Fibroblast of skin of right quadriceps (primary cell): ENCODE measurements around the gene DALRD3.

Experiments used
- DNase-seq: peaks from one replicate; pipeline ENCODE4 v3.0.0-alpha.2; 2013

The DALRD3 gene

GRCh38 chr3:49017971-49018706, at the start of gene DALRD3:
TSS of gene DALRD3 (minus strand) at chr3:49018580. CDS start at chr3:49018564, 16 bp downstream.
- peak; percentile 50 for DNase-seq

- DNase-seq = no peak
These were observed 39.6 kb upstream of the DALRD3 start for GRCh38 chr3:49058011-49058410.

GRCh38 chr3:49057268-49057667, 38.9 kb upstream of the DALRD3 start:
- DNase-seq = no peak

- DNase-seq = no peak
These were observed 36.0 kb upstream of the DALRD3 start for GRCh38 chr3:49054344-49054862.

GRCh38 chr3:49053543-49053942, 35.2 kb upstream of the DALRD3 start:
- no peak for DNase-seq

GRCh38 chr3:49035281-49035680, 16.9 kb upstream of the DALRD3 start:
- no peak for DNase-seq

GRCh38 chr3:49034650-49035049, 16.3 kb upstream of the DALRD3 start:
- no peak for DNase-seq

- DNase-seq = no peak
These were observed 14.4 kb upstream of the DALRD3 start for GRCh38 chr3:49032646-49033304.

GRCh38 chr3:49030321-49030720, 11.9 kb upstream of the DALRD3 start:
- DNase-seq = no peak

GRCh38 chr3:49029563-49029884, 11.1 kb upstream of the DALRD3 start:
- no peak for DNase-seq

GRCh38 chr3:49028673-49029562, 10.5 kb upstream of the DALRD3 start, which contains the start of gene IMPDH2:
TSS of gene IMPDH2 (minus strand) at chr3:49029398. CDS start at chr3:49029350, 48 bp downstream.
- peak; percentile 91 for DNase-seq

- no peak for DNase-seq
These were observed 9.9 kb upstream of the DALRD3 start for GRCh38 chr3:49028298-49028672.

- no peak for DNase-seq
These were observed 9.3 kb upstream of the DALRD3 start for GRCh38 chr3:49027634-49028033.

GRCh38 chr3:49026536-49026935, 8.2 kb upstream of the DALRD3 start:
- no peak for DNase-seq

GRCh38 chr3:49025793-49026520, 7.6 kb upstream of the DALRD3 start:
- no peak for DNase-seq

- no peak for DNase-seq
These were observed 6.8 kb upstream of the DALRD3 start for GRCh38 chr3:49025005-49025792.

GRCh38 chr3:49024449-49024848, 6.1 kb upstream of the DALRD3 start:
- no peak for DNase-seq

- no peak for DNase-seq
These were observed 5.4 kb upstream of the DALRD3 start for GRCh38 chr3:49023775-49024174.

- DNase-seq = no peak
These were observed 4.3 kb upstream of the DALRD3 start for GRCh38 chr3:49022688-49023171.

- peak; percentile 90 for DNase-seq
These were observed 3.7 kb upstream of the DALRD3 start, which contains the start of gene NDUFAF3 for GRCh38 chr3:49021813-49022687. TSS of gene NDUFAF3 (plus strand) at chr3:49022121. CDS start at chr3:49022145, 24 bp downstream.
